Type B pancreatic cell (in vitro differentiated cells): ENCODE data around the gene MYMX. TPM values are rescaled to one million over a fixed set of nuclear protein-coding genes. Genes with fewer than 3 reads are reported as not detected.
"Not testable (repeated sequence)": the region's sequence is repeated elsewhere in the genome, so short reads cannot be mapped to it uniquely, and the experiment has no call there.

Experiments used
- DNase-seq: peaks from one replicate; pipeline ENCODE4 v3.0.0; 2021; ENCODE audit warnings: mixed read lengths; ENCODE audit not compliant: unreplicated experiment; ENCODE audit errors: extremely low spot score
- H3K27ac Mint-ChIP-seq: 2 replicates; pipeline ENCODE4 v1.8.0; 2021; ENCODE audit warnings: mild to moderate bottlenecking, mixed read lengths
- H3K27me3 Mint-ChIP-seq: 2 replicates; pipeline ENCODE4 v1.8.0; 2021; ENCODE audit warnings: mixed read lengths
- H3K36me3 Mint-ChIP-seq: 2 replicates; pipeline ENCODE4 v1.8.0; 2021; ENCODE audit warnings: mixed read lengths
- H3K4me1 Mint-ChIP-seq: one replicate; pipeline ENCODE4 v1.8.0; 2021; ENCODE audit warnings: mixed read lengths; ENCODE audit not compliant: unreplicated experiment
- H3K4me3 Mint-ChIP-seq: 2 replicates; pipeline ENCODE4 v1.8.0; 2021; ENCODE audit warnings: mild to moderate bottlenecking, mixed read lengths
- H3K9me3 Mint-ChIP-seq: 2 replicates; pipeline ENCODE4 v1.8.0; 2021; ENCODE audit warnings: mixed read lengths
- CTCF ChIP-seq: fragments of 200-600 bp; sonication (generic); conservative IDR thresholded peaks from 2 replicates; pipeline ENCODE4 v1.5.0; 2021; ENCODE audit warnings: antibody characterized with exemption, mild to moderate bottlenecking
- total RNA-seq: library from RNA; stranded (reverse); gene quantifications from 2 replicates; pipeline ENCODE4 v1.2.1, GENCODE V29; 2021; ENCODE audit warnings: low replicate concordance

MYMX gene
- total RNA-seq, 1 donor from 2014 or later, result 0.53 TPM

GRCh38 chr6:44229376-44230033 lies 12.8 kb downstream of the MYMX start:
- DNase-seq, result no peak
- no peak overlapping the region for H3K4me3 Mint-ChIP-seq
- TF ChIP-seq CTCF, result no peak
- no peaks in the 10 kb centered on the region for H3K9me3 Mint-ChIP-seq
- no peak overlapping the region for H3K27ac Mint-ChIP-seq
- H3K4me1 Mint-ChIP-seq, result peaks cover 44% of the 10 kb centered on the region
- H3K27me3 Mint-ChIP-seq, result peaks cover 2% of the 10 kb centered on the region
- no peaks in the 10 kb centered on the region for H3K36me3 Mint-ChIP-seq

DNA sequence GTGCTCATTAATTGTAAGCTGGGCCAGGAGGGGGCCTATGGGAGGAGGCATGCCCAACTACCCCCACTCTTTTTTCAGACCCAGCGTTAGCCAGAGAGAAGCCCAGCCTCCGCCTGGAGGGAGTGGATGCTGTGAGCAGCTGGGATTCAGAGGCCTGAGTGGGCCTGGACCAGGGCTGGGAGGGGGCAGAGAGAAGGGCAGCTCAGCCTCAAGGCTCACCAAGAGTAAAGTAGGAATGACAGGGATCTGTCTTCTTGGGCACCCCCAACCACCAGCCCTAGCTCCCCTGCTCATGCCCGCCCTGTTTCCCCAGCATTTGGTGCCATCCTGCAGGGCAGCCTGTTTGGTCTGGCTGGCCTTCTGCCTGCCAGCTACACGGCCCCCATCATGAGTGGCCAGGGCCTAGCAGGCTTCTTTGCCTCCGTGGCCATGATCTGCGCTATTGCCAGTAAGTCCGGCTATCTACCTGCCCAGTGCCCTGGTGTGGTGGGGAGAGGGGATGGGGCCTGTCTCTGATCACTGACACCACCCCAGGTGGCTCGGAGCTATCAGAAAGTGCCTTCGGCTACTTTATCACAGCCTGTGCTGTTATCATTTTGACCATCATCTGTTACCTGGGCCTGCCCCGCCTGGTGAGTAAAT lies 13.4 kb downstream of the MYMX start:
- no peaks in the 10 kb centered on the region for H3K9me3 Mint-ChIP-seq
- H3K4me3 Mint-ChIP-seq, result no peak overlapping the region
- H3K36me3 Mint-ChIP-seq, result no peaks in the 10 kb centered on the region
- TF ChIP-seq CTCF, result no peak
- H3K27me3 Mint-ChIP-seq, result no peaks in the 10 kb centered on the region
- DNase-seq, result no peak
- no peak overlapping the region for H3K27ac Mint-ChIP-seq
- peaks cover 45% of the 10 kb centered on the region for H3K4me1 Mint-ChIP-seq

DNA sequence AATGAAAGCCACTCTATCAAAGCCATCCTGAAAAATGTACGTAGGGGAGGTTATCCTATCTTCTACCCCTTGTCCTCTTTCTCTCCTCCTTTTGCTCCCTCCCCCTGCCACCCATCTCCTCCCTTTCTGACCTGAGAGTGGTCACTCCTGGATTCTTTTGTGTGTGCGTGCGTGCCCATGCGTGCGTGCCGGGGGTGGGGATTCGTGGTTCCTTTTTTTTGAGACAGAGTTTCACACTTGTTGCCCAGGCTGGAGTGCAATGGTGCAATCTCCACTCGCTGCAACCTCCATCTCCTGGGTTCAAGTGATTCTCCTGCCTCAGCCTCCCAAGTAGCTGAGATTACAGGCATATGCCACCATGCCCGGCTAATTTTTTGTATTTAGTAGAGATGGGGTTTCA lies 14.7 kb downstream of the MYMX start:
- H3K36me3 Mint-ChIP-seq, DNase-seq, H3K9me3 Mint-ChIP-seq, H3K27me3 Mint-ChIP-seq, H3K4me3 Mint-ChIP-seq: not testable (repeated sequence)
- Mint-ChIP-seq H3K4me1 (peaks cover 44% of the 10 kb centered on the region), H3K27ac (peak overlapping the region; percentile 39)

DNA sequence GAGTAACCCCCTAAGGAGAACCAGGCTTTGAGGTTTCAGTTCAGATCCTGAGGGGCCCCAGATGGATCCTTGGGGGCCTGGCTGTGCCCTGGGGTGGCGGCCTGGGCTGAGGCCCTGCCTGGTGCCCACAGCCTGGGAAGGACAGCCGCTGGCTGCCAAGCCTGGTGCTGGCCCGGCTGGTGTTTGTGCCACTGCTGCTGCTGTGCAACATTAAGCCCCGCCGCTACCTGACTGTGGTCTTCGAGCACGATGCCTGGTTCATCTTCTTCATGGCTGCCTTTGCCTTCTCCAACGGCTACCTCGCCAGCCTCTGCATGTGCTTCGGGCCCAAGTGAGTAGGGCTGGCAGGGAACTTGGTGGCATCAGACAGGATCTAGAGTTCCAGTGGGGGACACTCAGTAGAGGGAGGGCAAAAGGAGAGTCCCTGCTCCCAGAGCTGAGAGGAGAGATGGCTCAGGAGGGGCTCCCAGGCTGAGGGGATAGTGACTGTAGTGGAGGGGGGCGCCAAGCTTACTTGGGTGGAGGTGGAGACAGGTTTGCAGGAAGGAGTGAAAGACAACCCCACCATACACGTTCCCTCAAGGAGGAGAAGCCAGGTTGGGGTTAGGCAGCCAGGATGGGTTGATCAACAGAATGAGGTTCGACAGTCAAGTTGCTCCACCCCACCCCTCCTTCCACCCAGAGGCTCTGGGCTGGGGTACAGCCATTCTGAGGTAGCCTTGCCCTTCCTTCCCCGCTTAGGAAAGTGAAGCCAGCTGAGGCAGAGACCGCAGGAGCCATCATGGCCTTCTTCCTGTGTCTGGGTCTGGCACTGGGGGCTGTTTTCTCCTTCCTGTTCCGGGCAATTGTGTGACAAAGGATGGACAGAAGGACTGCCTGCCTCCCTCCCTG lies 16.2 kb downstream of the MYMX start:
- DNase-seq, result no peak
- H3K9me3 Mint-ChIP-seq, result no peaks in the 10 kb centered on the region
- no peak overlapping the region for H3K4me3 Mint-ChIP-seq
- peaks cover 35% of the 10 kb centered on the region for H3K4me1 Mint-ChIP-seq
- H3K27ac Mint-ChIP-seq, result peak overlapping the region; percentile 34
- H3K36me3 Mint-ChIP-seq, result no peaks in the 10 kb centered on the region
- no peaks in the 10 kb centered on the region for H3K27me3 Mint-ChIP-seq
- TF ChIP-seq CTCF, result no peak

GRCh38 chr6:44233567-44234100 lies 16.9 kb downstream of the MYMX start:
- H3K27ac Mint-ChIP-seq, result peak overlapping the region; percentile 34
- H3K27me3 Mint-ChIP-seq, result no peaks in the 10 kb centered on the region
- H3K36me3 Mint-ChIP-seq, result no peaks in the 10 kb centered on the region
- DNase-seq, result no peak
- no peaks in the 10 kb centered on the region for H3K9me3 Mint-ChIP-seq
- TF ChIP-seq CTCF, result no peak
- H3K4me1 Mint-ChIP-seq, result peaks cover 38% of the 10 kb centered on the region
- no peak overlapping the region for H3K4me3 Mint-ChIP-seq
